HepG2 (cell line): ENCODE results near the gene DEFB128. TPM values are rescaled to one million over a fixed set of nuclear protein-coding genes. Genes with fewer than 3 reads are reported as not detected.

Experiments
- ATAC-seq: fragments of 200-7000 bp; cut with Tn5 transposase; 3 replicates; pipeline ENCODE4 v1.9.1; 2020; ENCODE audit warnings: mild to moderate bottlenecking, moderate library complexity
- BruUV-seq: library from RNA; stranded (reverse); fragments of 400-500 nt; replicated peaks from 2 replicates; lab custom pipeline; 2021; lab: Mats Ljungman, UMichigan
- CTCF ChIA-PET: fragments of 300-600 bp; formaldehyde crosslinking; extraction: SDS; loops from one replicate; lab custom pipeline; 2021; ENCODE audit warnings: low total read pairs, inconsistent platforms, low intra/inter-chr PET ratio; lab: Yijun Ruan, JAX
- POLR2A ChIA-PET: fragments of 350-600 bp; sonication (Branson Sonifier 250); formaldehyde crosslinking; loops from one replicate; lab custom pipeline; 2020; ENCODE audit warnings: antibody characterized with exemption, inconsistent platforms; lab: Yijun Ruan, JAX
- DNase-seq: peaks from one replicate; pipeline ENCODE4 v3.0.0-alpha.2; 2015; ENCODE audit warnings: low spot score
- FAIRE-seq: peaks from 3 replicates; lab custom pipeline; 2011; peaks lifted over from hg19 to GRCh38; lab: Jason Lieb, UNC
- H2AFZ ChIP-seq: one replicate; pipeline ENCODE4 v1.6.1; 2011; ENCODE audit warnings: low read length, inconsistent platforms
- H3K27ac ChIP-seq: fragments of 300-600 bp; 3 replicates; pipeline ENCODE4 v1.8.0; 2011; ENCODE audit warnings: mixed run types, mild to moderate bottlenecking, mixed read lengths, low read length, inconsistent platforms; ENCODE audit not compliant: insufficient read depth; ENCODE audit errors: extremely low read length
- H3K27me3 ChIP-seq, 2 experiments: fragments of 200-600 bp in 1 of 2; 2 replicates in 1 of 2; 3 replicates in 1 of 2; pipeline versions ENCODE4 v1.6.0 to v1.8.0; 2011; ENCODE audit warnings: low read length in 2 of 2, mild to moderate bottlenecking in 2 of 2, moderate library complexity in 2 of 2, inconsistent platforms in 1 of 2; ENCODE audit not compliant: insufficient read depth in 2 of 2, control insufficient read depth in 1 of 2
- H3K36me3 ChIP-seq, 2 experiments: fragments of 200-600 bp in 1 of 2; replicated peaks in 1 of 2; 2 replicates in 1 of 2; 3 replicates in 1 of 2; pipeline versions ENCODE4 v1.5.1 to v1.8.0; 2011; ENCODE audit warnings: low read length in 2 of 2, inconsistent platforms in 1 of 2; ENCODE audit not compliant: insufficient read depth in 2 of 2, control insufficient read depth in 1 of 2
- H3K4me1 ChIP-seq: 2 replicates; pipeline ENCODE4 v1.5.1; 2012; ENCODE audit warnings: low read length, inconsistent platforms; ENCODE audit not compliant: insufficient read depth
- H3K4me2 ChIP-seq: 2 replicates; pipeline ENCODE4 v1.6.0; 2011; ENCODE audit warnings: low read depth, low read length, inconsistent platforms
- H3K4me3 ChIP-seq, 3 experiments: fragments of 200-600 bp in 1 of 3; sonication (generic), shearing (Covaris generic) in 1 of 3; replicated peaks in 1 of 3; 2 replicates each; pipeline ENCODE4 v1.5.1; 2011 to 2016; ENCODE audit warnings: low read length in 3 of 3, inconsistent platforms in 2 of 3, low read depth in 2 of 3, mild to moderate bottlenecking in 2 of 3, control low read depth in 1 of 3, mixed read lengths in 1 of 3; ENCODE audit not compliant: insufficient read depth in 1 of 3
- H3K79me2 ChIP-seq: one replicate; pipeline ENCODE4 v1.6.1; 2011; ENCODE audit warnings: low read length, inconsistent platforms; ENCODE audit not compliant: insufficient read depth
- H3K9ac ChIP-seq: 2 replicates; pipeline ENCODE4 v1.6.0; 2011; ENCODE audit warnings: mild to moderate bottlenecking, low read depth, low read length, inconsistent platforms; ENCODE audit not compliant: insufficient read depth
- H3K9me3 ChIP-seq: 2 replicates; pipeline ENCODE4 v1.5.1; 2012; ENCODE audit warnings: mild to moderate bottlenecking, low read length
- H4K20me1 ChIP-seq: 2 replicates; pipeline ENCODE4 v1.6.0; 2011; ENCODE audit warnings: inconsistent platforms, mild to moderate bottlenecking, low read length, moderate library complexity; ENCODE audit not compliant: insufficient read depth
- ARNTL ChIP-seq: sonication (generic); formaldehyde crosslinking; IDR thresholded peaks from 2 replicates; pipeline ENCODE4 v1.4.0; 2020; ENCODE audit warnings: mild to moderate bottlenecking, missing genetic modification reagents
- FOXA3 ChIP-seq: IDR thresholded peaks from 2 replicates; pipeline ENCODE4 v1.6.1; 2016; ENCODE audit warnings: missing genetic modification reagents, missing compliant biosample characterization
- FOXK2 ChIP-seq: fragments of 450-650 bp; IDR thresholded peaks from 2 replicates; pipeline ENCODE4 v1.6.1; 2016
- GATAD2A ChIP-seq: IDR thresholded peaks from 2 replicates; pipeline ENCODE4 v1.6.1; 2016
- RAD21 ChIP-seq: fragments of 450-650 bp; formaldehyde crosslinking; IDR thresholded peaks from 2 replicates; pipeline ENCODE4 v1.5.0; 2020; ENCODE audit warnings: mild to moderate bottlenecking
- RARA ChIP-seq: IDR thresholded peaks from 2 replicates; pipeline ENCODE4 v1.6.1; 2016; ENCODE audit warnings: missing genetic modification reagents, missing compliant biosample characterization
- REL ChIP-seq: sonication (generic); formaldehyde crosslinking; conservative IDR thresholded peaks from 2 replicates; pipeline ENCODE4 v1.8.0; 2022; ENCODE audit warnings: mild to moderate bottlenecking, missing genetic modification reagents, moderate library complexity
- RXRB ChIP-seq: IDR thresholded peaks from 2 replicates; pipeline ENCODE4 v1.6.1; 2016; ENCODE audit warnings: borderline replicate concordance, missing genetic modification reagents, missing compliant biosample characterization
- SAP130 ChIP-seq: IDR thresholded peaks from 2 replicates; pipeline ENCODE4 v1.6.1; 2016; ENCODE audit warnings: low read depth
- SMC3 ChIP-seq: IDR thresholded peaks from 2 replicates; pipeline ENCODE4 v1.6.1; 2011; ENCODE audit warnings: low read length, improper control_type of control experiment
- STAG1 ChIP-seq: sonication (generic); formaldehyde crosslinking; IDR thresholded peaks from 2 replicates; pipeline ENCODE4 v1.4.0; 2020; ENCODE audit warnings: missing genetic modification reagents
- ZNF878 ChIP-seq: sonication (generic); formaldehyde crosslinking; IDR thresholded peaks from 2 replicates; pipeline ENCODE4 v1.8.1; 2023; ENCODE audit warnings: mild to moderate bottlenecking, missing genetic modification reagents, moderate library complexity
- WGBS: methylation state at CpG from one replicate; pipeline ENCODE4 v1.1.6; 2017; ENCODE audit warnings: low lambda C conversion rate; 5-methylcytosine and 5-hydroxymethylcytosine counted together
- in situ Hi-C: cut with HindIII; loops from 2 replicates; pipeline ENCODE4 v1.10.0; 2017; ENCODE audit warnings: low pct_unique_long_range_greater_than_20kb; ENCODE audit not compliant: extremely low pct_ligation_motif_present
- intact Hi-C: fragments of 100-400 bp; cut with micrococcal nuclease; formaldehyde crosslinking; loops from one replicate; pipeline ENCODE4 v1.10.0; 2022; ENCODE audit not compliant: unreplicated experiment
- polyA plus RNA-seq, 8 experiments: library from polyadenylated mRNA; depleted of rRNA in 3 of 8; stranded (reverse) in 7 of 8; unstranded in 1 of 8; fragments of >200 nt; fragmentation: Illumina TruSeq in 4 of 8; extraction: Trizol in 4 of 8; gene quantifications; 2 replicates each; pipeline versions ENCODE4 v1.2.1 to v1.2.3, GENCODE V29; 2011 to 2016; ENCODE audit warnings: low read depth in 4 of 8, missing spikeins in 1 of 8, mixed read lengths in 1 of 8; ENCODE audit not compliant: insufficient read depth in 1 of 8
- total RNA-seq, 5 experiments: library from RNA; depleted of rRNA; stranded (reverse); fragments of >200 nt; fragmentation: Illumina TruSeq; extraction: Trizol; gene quantifications; 2 replicates each; pipeline ENCODE4 v1.2.3, GENCODE V29; 2016; ENCODE audit warnings: low read depth in 1 of 5
- TF ChIP-seq, protein P1 (sequence below): sonication (generic); formaldehyde crosslinking; IDR thresholded peaks from 2 replicates; pipeline ENCODE4 v1.5.1; 2020; ENCODE audit warnings: mild to moderate bottlenecking, missing genetic modification reagents, borderline replicate concordance
- TF ChIP-seq, protein P2 (sequence below): sonication (generic); formaldehyde crosslinking; IDR thresholded peaks from 2 replicates; pipeline ENCODE4 v1.5.0; 2020; ENCODE audit warnings: mild to moderate bottlenecking, missing genetic modification reagents, moderate library complexity
- TF ChIP-seq, protein P3 (sequence below): IDR thresholded peaks from 2 replicates; pipeline ENCODE4 v1.6.1; 2016; ENCODE audit warnings: missing biosample characterization, missing genetic modification reagents, low read depth
- TF ChIP-seq, protein P4 (sequence below): IDR thresholded peaks from 2 replicates; pipeline ENCODE4 v1.6.1; 2016; ENCODE audit warnings: missing genetic modification reagents, missing compliant biosample characterization
- TF ChIP-seq, protein P5 (sequence below): IDR thresholded peaks from 2 replicates; pipeline ENCODE4 v1.6.1; 2012; ENCODE audit warnings: low read depth, low read length, improper control_type of control experiment

Gene DEFB128
- total and polyA plus RNA-seq, 2 of the 13 experiments (the other 11 are each of a cell fraction or from before 2014, with no cell fraction given): not detected

DNA sequence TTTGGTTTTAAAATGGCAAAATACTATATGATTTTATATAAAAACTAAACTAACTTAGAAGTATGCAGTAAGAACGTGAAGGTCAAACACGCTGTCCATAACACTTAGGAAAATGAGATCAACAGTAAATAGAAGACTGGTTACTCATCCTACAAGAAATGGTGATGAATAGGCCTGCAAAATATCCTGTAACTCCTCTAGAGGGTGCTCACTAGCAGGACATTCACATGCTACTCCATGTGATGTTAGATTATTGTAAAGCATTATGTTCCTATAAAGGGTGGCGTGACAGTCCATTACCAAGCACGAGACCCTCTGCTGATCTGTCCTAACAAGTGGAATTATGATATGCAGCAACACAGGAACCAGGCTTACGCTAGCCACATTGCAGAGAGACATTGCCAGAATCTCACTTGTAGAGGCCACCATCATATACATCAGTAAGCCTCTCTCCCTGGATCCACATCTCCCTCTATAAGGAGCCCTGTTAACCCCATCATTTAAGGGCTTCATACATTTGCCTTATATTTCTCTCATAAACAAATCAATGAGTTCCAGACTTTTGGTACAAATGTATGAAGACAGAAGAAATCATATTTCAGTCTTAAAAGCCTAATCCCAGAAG is 19.5 kb upstream of the DEFB128 start:
- BruUV-seq: no TSS peak
- in situ Hi-C loops (no loop called here), intact Hi-C loops (loop anchor here (1.0 to 2.0 kb wide), 2 partner anchors 58 to 121 kb away; no protein-coding TSS in a partner anchor)
- Histone ChIP-seq H3K4me2 (no peak overlapping the region), H3K27me3 (peaks cover 1 to 27% of the 10 kb centered on the region in 2 experiments; a peak in 4 of 5 replicates), H3K4me3 (no peak overlapping the region), H3K27ac (no peak overlapping the region), H3K36me3 (no peaks in the 10 kb centered on the region), H4K20me1 (no peaks in the 10 kb centered on the region), H3K9ac (no peak overlapping the region), H3K4me1 (no peaks in the 10 kb centered on the region), H3K79me2 (no peaks in the 10 kb centered on the region), H2AFZ (no peak overlapping the region), H3K9me3 (no peaks in the 10 kb centered on the region)
- ChIA-PET POLR2A (no interaction called here), CTCF (interaction anchor here (0.7 to 2.1 kb wide), 3 partner anchors 11 to 121 kb away, joined by 4 to 19 read pairs (median 8); no protein-coding TSS in a partner anchor)
- peak; percentile 12 for FAIRE-seq
- peak; percentile 13; the same call in 1 of the 2 replicates for TF ChIP-seq FOXA3
- 0 out of 2 replicates have a peak, but pooled peaks have one; percentile 24 for TF ChIP-seq REL (CRISPR knock-in tag)
- TF ChIP-seq ARNTL (CRISPR knock-in tag): peak; percentile 56
- TF ChIP-seq SMC3: peak; percentile 66; the same call in 1 of the 2 replicates
- 0 out of 2 replicates have a peak, but pooled peaks have one; percentile 19 for TF ChIP-seq SAP130 (CRISPR knock-in tag)
- TF ChIP-seq, protein P1, sequence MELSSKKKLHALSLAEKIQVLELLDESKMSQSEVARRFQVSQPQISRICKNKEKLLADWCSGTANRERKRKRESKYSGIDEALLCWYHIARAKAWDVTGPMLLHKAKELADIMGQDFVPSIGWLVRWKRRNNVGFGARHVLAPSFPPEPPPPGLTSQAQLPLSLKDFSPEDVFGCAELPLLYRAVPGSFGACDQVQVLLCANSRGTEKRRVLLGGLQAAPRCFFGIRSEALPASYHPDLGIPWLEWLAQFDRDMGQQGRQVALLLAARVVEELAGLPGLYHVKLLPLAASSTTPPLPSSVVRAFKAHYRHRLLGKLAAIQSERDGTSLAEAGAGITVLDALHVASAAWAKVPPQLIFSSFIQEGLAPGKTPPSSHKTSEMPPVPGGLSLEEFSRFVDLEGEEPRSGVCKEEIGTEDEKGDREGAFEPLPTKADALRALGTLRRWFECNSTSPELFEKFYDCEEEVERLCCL (CRISPR knock-in tag): no peak
- peak; percentile 47 for TF ChIP-seq RAD21
- no peak for TF ChIP-seq RXRB (CRISPR knock-in tag)
- TF ChIP-seq, protein P2, sequence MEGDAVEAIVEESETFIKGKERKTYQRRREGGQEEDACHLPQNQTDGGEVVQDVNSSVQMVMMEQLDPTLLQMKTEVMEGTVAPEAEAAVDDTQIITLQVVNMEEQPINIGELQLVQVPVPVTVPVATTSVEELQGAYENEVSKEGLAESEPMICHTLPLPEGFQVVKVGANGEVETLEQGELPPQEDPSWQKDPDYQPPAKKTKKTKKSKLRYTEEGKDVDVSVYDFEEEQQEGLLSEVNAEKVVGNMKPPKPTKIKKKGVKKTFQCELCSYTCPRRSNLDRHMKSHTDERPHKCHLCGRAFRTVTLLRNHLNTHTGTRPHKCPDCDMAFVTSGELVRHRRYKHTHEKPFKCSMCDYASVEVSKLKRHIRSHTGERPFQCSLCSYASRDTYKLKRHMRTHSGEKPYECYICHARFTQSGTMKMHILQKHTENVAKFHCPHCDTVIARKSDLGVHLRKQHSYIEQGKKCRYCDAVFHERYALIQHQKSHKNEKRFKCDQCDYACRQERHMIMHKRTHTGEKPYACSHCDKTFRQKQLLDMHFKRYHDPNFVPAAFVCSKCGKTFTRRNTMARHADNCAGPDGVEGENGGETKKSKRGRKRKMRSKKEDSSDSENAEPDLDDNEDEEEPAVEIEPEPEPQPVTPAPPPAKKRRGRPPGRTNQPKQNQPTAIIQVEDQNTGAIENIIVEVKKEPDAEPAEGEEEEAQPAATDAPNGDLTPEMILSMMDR: peak; percentile 85
- TF ChIP-seq FOXK2: no peak
- TF ChIP-seq ZNF878 (CRISPR knock-in tag): no peak
- TF ChIP-seq, protein P3, sequence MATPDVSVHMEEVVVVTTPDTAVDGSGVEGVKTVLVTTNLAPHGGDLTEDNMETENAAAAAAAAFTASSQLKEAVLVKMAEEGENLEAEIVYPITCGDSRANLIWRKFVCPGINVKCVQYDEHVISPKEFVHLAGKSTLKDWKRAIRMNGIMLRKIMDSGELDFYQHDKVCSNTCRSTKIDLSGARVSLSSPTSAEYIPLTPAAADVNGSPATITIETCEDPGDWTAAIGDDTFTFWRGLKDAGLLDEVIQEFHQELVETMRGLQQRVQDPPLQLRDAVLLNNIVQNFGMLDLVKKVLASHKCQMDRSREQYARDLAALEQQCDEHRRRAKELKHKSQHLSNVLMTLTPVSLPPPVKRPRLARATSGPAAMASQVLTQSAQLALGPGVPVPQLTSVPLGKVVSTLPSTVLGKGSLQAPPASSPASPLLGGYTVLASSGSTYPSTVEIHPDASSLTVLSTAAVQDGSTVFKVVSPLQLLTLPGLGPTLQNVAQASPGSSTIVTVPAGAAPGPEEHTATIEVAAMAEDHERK: no peak
- TF ChIP-seq, protein P4, sequence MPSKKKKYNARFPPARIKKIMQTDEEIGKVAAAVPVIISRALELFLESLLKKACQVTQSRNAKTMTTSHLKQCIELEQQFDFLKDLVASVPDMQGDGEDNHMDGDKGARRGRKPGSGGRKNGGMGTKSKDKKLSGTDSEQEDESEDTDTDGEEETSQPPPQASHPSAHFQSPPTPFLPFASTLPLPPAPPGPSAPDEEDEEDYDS (CRISPR knock-in tag): 0 out of 2 replicates have a peak, but pooled peaks have one; percentile 23
- no peak for TF ChIP-seq RARA (CRISPR knock-in tag)
- TF ChIP-seq, protein P5, sequence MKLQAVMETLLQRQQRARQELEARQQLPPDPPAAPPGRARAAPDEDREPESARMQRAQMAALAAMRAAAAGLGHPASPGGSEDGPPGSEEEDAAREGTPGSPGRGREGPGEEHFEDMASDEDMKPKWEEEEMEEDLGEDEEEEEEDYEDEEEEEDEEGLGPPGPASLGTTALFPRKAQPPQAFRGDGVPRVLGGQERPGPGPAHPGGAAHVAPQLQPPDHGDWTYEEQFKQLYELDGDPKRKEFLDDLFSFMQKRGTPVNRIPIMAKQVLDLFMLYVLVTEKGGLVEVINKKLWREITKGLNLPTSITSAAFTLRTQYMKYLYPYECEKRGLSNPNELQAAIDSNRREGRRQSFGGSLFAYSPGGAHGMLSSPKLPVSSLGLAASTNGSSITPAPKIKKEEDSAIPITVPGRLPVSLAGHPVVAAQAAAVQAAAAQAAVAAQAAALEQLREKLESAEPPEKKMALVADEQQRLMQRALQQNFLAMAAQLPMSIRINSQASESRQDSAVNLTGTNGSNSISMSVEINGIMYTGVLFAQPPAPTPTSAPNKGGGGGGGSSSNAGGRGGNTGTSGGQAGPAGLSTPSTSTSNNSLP: peak; percentile 32; the same call in 1 of the 2 replicates
- peak; percentile 75 for TF ChIP-seq STAG1
- TF ChIP-seq GATAD2A (CRISPR knock-in tag): 0 out of 2 replicates have a peak, but pooled peaks have one; percentile 28
- 3% methylated on average over 5 of the region's 5 CpGs for whole genome bisulfite sequencing
- peak; percentile 92 for ATAC-seq
- peak; percentile 64 for DNase-seq
